Astrocyte of the cerebellum (primary cell): ENCODE measurements around the gene IFNA16.
"Not testable (repeated sequence)": the region's sequence is repeated elsewhere in the genome, so short reads cannot be mapped to it uniquely, and the experiment has no call there.

Experiments
- DNase-seq: peaks from one replicate; pipeline ENCODE4 v3.0.0-alpha.2; 2011; ENCODE audit warnings: low read depth
- H3K4me3 ChIP-seq: 2 replicates; pipeline ENCODE4 v1.5.1; 2011; ENCODE audit warnings: mild to moderate bottlenecking, low read depth, low read length, moderate library complexity
- CTCF ChIP-seq: IDR thresholded peaks from 2 replicates; pipeline ENCODE4 v1.5.1; 2012; ENCODE audit warnings: low read length, low read depth, moderate library complexity, mild to moderate bottlenecking; ENCODE audit errors: missing control alignments
- in situ Hi-C: cut with HindIII; loops from 2 replicates; pipeline ENCODE4 v1.10.0; 2017; ENCODE audit warnings: low sequenced_read_pairs

IFNA16 gene

GRCh38 chr9:21213411-21214326, 3.4 kb downstream of the IFNA16 start:
- TF ChIP-seq CTCF = peak; percentile 50
- H3K4me3 ChIP-seq, DNase-seq, in situ Hi-C loops: not testable (repeated sequence)

GRCh38 chr9:21212160-21212559, 5.0 kb downstream of the IFNA16 start:
- H3K4me3 ChIP-seq, DNase-seq, in situ Hi-C loops: not testable (repeated sequence)

- DNase-seq, in situ Hi-C loops, H3K4me3 ChIP-seq: not testable (repeated sequence)
Measured at GRCh38 chr9:21210782-21211181, 6.3 kb downstream of the IFNA16 start.

- no peak for TF ChIP-seq CTCF
- in situ Hi-C loops = no loop called here
- no peak overlapping the region for H3K4me3 ChIP-seq
- DNase-seq = no peak
Measured at GRCh38 chr9:21210311-21210710, 6.8 kb downstream of the IFNA16 start.

GRCh38 chr9:21207043-21207442, 10.1 kb downstream of the IFNA16 start, which contains the start of gene IFNA10:
TSS of gene IFNA10 (minus strand) at chr9:21207143. CDS start at chr9:21207097, 46 bp downstream.
- DNase-seq, in situ Hi-C loops: not testable (repeated sequence)

GRCh38 chr9:21205204-21205603, 11.9 kb downstream of the IFNA16 start:
- no peak overlapping the region for H3K4me3 ChIP-seq
- TF ChIP-seq CTCF = no peak
- no peak for DNase-seq
- in situ Hi-C loops = no loop called here

More at GRCh38 chr9:21207043-21207442, 10.1 kb downstream of the IFNA16 start, which contains the start of gene IFNA10:
- H3K4me3 ChIP-seq = not testable (repeated sequence)

GRCh38 chr9:21202105-21202504, 15.0 kb downstream of the IFNA16 start, which contains the start of gene IFNA7:
TSS of gene IFNA7 (minus strand) at chr9:21202205. CDS start at chr9:21202165, 40 bp downstream.
- DNase-seq, H3K4me3 ChIP-seq, in situ Hi-C loops: not testable (repeated sequence)

GRCh38 chr9:21194867-21195776, 22.0 kb downstream of the IFNA16 start:
- in situ Hi-C loops, DNase-seq, H3K4me3 ChIP-seq: not testable (repeated sequence)
- peak; percentile 60 for TF ChIP-seq CTCF

- DNase-seq, H3K4me3 ChIP-seq, in situ Hi-C loops: not testable (repeated sequence)
Measured at GRCh38 chr9:21187487-21187886, 29.6 kb downstream of the IFNA16 start, which contains the start of gene IFNA4. TSS of gene IFNA4 (minus strand) at chr9:21187587. CDS start at chr9:21187531, 56 bp downstream.
